Stimulated activated CD8-positive, alpha-beta memory T cell treated with anti-CD3 and anti-CD28 coated beads, Interleukin-4, amount 100 ng/mL, for 48 hours (primary cell): ENCODE results near the gene TMEM132A.
"Not testable (repeated sequence)": the region's sequence is repeated elsewhere in the genome, so short reads cannot be mapped to it uniquely, and the experiment has no call there.

Experiments
- DNase-seq: peaks from one replicate; pipeline ENCODE4 v3.0.0-alpha.2; 2020

TMEM132A gene

DNA sequence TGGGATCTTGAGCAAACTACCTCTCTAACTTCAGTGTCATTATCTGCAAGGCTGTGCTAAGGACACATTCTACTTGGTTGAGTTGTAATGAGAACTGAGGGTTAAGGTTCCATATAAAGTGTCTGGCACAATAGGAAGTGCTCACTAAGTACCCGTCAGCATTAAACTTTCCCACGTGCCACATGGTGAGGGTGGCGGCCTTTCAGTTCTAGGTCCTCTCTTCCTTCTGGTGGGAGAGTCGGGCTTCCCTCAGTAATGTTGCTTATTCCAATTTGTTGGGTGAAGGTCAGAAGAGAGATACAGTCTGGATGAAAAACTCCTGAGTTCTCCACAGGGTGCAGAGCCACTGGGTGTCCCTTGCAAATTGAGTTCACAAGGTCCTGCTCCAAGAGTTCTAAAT is 42.6 kb downstream of the TMEM132A start:
- no peak for DNase-seq

DNA sequence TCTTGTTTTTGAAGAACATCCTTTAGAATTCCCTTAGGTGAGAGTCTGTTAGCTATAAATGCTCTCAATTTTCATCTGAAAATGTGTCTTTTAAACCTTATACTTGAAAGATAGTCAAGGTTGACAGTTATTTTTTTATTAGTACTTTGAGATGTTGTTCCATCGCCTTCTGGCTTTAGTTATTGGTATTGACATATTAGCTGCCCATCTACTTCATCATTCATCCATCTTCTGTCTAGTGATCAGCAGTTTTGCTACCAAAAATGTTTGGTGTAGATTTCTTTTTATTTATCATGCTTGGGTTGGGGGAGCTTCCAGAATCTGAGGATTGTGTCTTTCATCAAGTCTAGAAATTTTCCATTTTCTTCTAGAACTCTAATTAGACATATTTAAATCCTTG is 44.0 kb downstream of the TMEM132A start:
- no peak for DNase-seq

DNA sequence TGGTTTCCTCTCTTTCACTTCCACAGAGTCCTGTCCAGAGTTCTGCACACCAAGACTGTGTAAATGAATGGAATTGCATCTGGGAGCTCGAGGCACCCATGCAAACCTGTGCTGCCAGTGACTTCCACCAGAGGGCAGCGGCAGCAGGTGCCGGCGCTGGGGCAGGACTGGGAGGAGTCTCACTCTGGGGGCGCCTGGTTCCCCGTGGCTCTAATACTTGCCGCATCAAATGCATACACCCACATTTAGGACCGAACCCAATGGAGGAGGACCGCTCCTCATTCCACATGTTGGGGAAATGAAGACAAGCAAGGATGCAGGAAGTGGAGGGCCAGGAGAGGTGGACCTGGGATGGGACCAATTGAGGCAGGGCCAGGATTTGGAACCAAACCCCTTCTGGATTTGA is 46.1 kb downstream of the TMEM132A start:
- DNase-seq = peak; percentile 89

DNA sequence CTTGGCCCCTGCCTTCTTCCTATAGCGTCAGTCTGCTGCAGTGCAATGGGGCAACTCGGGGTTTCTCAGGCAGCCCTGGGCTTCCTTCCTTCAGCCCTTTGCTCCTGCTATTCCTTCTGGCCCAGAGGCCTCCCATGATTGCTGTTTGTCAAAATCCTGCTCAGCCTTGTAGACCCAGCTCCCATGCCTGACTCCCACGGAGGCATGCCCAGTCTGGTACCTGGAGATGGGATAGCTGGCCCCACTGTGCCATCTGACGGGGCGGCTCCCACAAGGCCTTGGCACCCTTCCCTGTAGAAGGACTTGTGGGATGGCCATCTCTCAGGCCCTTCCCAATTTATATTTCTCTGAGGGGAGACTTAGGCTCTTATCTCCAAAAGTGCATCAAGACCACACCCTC is 46.6 kb downstream of the TMEM132A start:
- DNase-seq = no peak

DNA sequence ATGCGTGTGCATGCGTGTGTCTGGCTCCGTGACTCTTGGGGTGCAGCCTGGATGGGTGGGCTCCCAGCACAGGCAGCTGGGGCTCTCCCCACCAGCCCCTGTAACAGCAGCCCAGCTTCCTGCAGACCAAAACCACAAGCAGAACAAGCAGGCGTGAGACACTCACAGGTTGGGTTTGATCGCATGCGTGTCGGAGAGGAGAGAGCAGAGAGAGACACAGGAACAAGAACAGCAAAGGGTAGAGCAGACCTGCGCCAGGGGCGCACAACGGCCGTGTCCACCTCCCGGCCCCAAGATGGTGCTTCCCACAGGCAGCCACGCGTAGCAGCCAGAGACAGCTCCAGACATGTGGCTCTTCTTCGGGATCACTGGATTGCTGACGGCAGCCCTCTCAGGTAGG is 47.3 kb downstream of the TMEM132A start, which contains the start of gene CD6:
CD6 (plus strand) TSS at position 161 of the 400 bp plus-strand sequence; CDS start at position 347, 186 bp downstream.
- peak; percentile 74 for DNase-seq

DNA sequence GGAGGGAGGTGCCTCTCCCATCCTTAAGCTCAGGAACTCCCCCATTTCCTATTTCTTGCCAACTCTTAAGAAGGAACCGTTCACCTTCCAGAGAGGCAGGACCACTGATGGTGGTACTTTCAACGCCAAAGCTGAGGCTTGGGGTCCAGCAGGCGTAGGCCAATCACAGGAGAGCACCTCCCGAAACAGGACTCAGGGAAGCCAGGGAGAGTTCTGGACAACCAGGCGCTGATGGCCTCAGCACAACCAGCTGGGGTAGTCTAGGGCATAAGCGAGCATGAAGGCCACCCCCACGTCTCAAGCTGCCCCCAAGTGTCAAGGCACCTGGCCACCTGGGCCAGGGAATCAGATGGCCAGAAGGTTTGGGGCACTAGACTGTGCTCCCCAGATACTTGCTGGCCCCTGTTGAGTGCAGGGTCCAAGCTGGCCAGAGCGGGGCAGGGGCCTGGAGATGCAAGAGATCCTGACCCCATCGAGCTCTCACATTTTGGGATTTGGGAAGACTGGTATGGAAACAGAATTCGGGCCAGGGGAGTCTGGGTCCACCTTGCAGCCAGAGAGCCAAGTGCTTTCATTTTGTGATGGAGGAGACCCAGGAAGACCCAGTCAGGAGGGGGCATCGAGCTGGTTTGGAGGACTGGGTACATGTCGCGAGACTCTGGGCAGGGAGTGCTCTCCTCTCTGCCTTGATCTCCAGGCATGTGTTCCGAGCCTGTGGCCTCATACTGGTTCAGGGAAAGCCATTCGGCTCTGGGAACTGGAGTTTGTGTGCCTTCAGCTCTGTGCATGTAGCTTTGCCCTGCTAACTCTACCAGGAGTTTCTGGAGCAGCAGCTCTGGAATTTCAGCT is 48.1 kb downstream of the TMEM132A start:
- no peak for DNase-seq

DNA sequence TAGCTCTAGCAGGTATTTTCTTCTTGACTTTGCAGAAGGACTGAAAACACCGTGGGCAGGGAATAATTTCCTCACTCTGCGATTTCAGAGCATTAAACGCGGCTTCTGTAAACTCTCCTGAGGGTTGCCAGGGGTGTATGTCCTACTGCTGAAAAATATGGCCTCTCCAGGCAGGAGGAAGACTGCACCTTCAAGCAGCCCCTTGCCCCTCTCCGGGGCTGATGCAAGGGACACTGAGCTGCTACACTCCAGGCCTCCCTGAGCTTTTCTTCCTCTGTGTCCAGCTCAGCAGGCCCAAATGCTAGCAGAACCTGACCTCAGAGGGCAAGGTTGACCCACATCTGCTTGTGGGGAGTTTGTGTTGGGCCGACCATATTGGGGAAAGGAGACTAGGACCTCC is 49.4 kb downstream of the TMEM132A start:
- DNase-seq = no peak

DNA sequence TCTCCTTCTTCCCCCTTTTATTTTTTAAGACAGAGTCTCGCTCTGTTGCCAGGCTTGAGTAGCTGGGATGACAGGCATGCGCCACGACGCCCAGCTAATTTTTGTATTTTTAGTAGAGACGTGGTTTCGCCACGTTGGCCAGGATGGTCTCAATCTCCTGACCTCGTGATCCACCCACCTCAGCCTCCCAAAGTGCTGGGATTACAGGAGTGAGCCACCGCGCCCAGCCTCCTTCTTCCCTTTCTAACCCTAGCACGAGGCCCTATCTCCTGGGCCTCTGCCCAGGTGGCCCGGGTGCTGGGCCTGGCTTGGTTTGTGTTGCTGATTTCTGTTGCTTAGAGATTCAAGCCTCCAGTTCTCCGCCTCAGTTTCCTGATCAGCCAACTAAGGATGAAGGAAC is 50.1 kb downstream of the TMEM132A start:
- not testable (repeated sequence) for DNase-seq

DNA sequence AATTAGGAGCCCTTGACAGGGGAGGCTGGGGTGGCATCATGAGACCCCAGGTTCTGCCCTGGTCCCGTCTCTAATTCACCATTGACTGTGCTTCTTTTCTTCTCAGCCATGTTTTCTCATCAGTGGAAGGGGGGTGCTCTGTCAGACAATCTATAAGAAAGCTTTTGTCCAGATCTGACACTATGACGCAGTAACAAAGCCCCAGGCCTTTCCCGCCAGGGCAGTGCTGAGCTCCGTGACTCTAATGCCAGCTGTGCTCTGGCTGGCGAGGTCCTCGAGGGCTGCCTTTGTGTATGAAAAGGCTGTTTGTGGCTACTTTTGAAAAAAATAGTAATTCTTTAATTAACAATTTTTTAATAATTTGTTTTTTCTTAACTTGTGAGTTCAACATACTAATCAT is 50.5 kb downstream of the TMEM132A start:
- DNase-seq = no peak

DNA sequence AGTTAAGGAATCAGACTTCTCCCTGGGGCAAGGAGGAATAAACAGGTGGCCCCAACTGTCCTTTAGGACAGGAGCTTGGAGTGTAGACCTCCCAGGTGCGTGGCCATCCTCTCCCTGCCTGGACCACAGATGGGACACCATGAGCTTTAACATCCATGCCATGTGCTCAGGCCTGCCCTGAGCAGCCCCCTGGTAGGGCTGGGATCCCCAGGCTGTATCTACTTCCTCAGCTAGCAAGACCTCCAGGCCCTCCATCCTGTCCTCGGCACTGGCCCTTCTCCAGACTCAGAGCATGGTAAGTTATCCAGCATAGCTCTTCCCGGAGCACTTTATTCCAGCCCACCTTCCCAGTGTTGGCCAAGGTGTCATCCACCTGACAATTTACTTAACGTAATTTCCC is 53.0 kb downstream of the TMEM132A start:
- DNase-seq = no peak

DNA sequence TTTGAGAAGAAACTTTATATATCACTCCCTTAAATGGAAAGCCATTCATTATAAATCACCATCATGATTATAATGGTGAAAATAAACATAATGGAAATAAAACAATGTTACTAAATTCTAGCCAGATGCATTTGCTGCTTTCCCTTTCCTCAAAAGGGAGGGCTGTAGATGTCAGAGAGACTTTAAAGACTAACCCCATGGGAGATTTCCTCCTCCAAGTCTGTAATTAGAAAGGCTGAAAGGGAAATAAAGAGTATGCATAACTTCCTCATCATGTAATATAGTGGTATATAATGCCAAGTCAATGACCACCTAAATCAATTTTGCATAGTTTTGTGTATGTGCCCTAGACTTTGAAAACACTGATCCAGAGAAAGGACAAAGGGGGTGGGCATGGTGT is 53.6 kb downstream of the TMEM132A start:
- DNase-seq = no peak

DNA sequence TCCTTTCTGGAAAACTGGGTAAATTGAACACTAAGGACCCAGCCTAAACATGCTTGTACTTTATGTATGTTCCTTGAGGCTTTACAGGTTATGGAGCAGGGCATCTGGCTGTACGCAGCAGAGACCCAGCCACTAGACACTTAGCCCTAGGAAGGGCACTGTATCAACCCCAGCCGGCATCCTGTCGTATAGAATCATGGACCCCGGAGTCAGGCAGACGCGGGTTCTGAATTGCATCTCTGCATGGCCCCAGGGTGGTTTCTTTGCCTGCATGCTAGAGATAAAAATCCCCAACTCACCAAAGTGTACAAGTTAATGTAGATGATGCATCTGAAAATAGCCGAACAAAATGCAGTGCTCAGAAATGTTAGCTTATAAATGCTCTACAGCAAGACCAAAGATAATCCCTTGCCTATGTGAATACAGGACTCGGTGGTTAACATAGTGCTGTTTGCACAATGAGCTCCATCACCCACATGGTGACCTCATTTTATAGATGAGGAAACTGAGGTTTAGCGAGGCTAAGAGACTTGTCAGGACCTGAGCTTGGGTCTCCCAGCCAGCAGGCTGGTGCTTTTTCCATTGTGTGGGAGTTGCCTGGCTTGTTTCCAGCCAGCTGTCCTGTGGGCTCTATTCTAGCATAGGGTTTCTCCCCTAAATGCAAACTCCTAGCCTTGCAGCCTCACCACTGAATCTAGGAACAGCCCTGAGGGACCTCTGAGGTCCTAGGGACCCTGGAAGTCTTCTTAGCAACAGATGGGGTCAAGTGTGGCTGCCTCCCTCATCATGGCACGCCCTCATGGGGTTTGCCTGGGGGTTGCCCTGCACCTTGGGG is 54.5 kb downstream of the TMEM132A start:
- DNase-seq = peak; percentile 89

DNA sequence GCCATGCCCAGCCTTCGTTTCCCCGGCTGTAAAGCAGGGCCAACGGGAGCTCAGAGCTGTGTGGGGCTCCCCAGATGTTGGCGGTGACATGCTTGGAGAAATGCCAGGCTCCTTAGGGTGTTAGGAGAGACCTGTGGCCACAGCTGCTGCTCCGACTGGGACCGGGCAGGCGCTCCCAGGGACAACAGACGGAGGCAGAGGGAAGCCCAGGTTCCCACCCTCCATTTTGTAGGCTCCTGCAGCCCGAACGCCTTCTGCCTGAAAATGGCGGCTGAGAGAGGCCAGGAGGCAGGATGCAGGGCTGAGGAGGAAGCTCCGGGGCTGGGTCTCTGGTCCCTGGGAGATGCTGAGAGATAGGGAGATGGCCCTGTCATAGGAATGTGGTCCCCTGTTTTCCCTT is 57.3 kb downstream of the TMEM132A start:
- no peak for DNase-seq

DNA sequence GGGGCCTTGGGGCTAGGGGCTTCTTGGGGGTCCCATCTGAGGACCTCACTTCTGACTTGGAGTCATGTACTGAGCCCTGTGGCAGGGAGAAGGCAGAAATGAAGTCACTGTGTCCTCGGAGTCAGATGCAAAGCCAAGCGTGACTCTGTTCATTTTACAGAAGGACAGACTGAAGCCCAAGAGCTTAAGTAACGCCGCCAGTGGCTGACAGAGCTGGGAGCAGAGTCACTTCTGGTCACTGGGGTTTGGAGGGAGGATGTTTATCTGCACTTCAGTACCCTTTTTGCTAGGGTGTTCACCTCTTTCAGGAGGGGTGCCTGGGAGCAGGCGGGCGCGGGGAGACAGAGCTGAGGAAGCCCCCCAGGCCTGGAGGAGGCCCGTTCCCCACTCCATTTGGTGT is 57.9 kb downstream of the TMEM132A start:
- peak; percentile 64 for DNase-seq

DNA sequence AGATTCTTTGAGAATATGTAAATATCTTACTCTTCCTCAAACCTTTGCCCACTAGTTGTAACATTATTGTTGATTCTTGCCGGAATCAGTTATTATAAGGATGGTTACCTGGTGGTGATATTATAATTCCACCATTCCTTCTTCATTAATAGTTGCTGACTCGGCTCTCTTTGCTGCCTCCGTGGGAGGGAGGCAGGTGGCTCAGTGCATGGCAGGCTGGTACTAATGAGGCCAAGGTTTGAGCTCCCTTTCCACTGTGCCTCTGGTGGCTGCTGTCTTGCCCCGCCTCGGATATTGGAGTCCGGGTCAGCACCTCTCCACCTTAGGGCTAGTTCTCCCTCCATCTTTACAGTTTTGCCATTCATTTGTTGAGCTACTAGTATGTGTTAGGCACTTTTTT is 59.9 kb downstream of the TMEM132A start:
- DNase-seq = no peak

DNA sequence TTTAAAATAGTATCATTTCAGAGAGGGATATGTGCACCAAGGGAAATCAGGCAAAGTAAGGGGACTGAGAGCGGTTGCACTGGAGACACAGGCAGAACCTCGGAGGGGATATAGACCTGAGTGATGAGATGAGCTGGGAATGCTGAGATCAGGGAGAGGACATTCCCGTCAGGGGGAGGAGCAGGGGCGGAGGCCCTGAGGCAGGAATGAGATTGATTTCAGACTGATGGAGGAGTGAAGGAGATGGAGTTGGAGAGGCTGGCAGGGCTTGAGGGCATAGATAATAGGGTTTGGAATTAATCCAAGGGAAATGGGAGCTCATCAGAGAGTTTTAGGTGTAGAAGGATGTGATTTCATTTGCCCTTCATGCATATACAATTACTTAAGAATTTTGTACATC is 60.4 kb downstream of the TMEM132A start:
- no peak for DNase-seq

DNA sequence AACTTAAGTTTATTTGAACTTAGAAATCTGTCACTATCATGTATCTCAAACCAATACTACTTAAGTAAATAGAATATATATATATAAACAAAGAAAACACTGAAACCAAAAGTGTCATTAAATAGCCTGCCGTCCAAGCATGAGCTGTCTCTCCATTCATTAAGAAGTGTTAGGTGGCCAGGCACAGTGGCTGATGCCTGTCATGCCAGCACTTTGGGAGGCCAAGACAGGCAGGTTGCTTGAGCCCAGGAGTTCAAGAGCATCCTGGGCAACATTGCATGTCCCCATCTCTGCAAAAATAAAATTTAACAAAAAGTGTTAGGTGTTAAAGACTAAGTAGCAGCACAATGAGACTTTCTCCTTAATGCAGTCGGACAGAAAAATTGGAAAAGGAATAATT is 61.2 kb downstream of the TMEM132A start:
- DNase-seq = peak; percentile 48

DNA sequence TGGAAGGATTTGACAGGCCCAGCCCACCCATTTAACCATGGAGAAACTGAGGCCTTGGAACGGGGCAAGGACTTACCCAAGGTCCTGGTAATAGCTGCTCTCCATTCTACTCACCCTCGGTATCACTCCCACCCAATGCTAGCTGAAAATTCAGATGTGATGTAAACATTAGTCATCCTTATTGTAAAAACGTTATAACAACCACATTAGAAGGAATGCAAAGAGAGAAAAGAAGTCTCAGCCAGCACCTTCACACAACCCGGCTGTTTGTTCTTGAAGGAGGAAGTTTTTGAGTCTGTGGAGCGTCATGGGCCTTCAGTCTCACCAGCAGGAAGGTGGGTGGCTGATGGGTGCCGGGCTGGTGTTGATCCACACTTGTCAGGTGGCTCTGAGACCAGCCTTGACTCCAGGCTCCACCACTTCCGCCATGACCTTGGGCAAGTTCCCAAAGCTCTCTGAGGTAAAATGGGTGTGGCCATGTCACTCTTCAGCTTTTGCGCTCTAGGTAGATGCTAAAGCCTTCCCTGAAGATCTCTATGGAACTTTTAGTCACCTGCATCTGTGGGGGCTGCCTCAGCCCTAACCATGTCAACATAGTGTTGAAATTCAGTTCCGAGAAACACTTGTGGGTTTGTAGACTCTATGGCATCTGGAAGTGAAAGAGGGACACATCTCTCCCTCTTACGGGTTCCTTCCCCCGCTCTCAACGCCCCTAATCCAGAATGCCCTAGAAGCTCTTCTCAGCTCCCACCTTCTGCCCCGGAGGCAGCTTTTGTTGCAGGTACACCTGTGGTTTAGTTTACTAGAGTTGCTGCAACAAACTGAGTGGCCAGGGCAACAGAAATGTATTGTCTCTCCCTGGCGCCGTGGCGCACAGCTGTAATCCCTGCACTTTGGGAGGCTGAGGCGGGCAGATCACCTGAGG is 62.0 kb downstream of the TMEM132A start:
- DNase-seq = peak; percentile 90
